Measurements from ENCODE around the gene WDR7. TPM values are rescaled to one million over a fixed set of nuclear protein-coding genes. Genes with fewer than 3 reads are reported as not detected.
"Not testable (repeated sequence)": the region's sequence is repeated elsewhere in the genome, so short reads cannot be mapped to it uniquely, and the experiment has no call there.

The WDR7 gene
- total RNA-seq, 2 donors from 2014 or later = 23.2 to 29.1 TPM

DNA sequence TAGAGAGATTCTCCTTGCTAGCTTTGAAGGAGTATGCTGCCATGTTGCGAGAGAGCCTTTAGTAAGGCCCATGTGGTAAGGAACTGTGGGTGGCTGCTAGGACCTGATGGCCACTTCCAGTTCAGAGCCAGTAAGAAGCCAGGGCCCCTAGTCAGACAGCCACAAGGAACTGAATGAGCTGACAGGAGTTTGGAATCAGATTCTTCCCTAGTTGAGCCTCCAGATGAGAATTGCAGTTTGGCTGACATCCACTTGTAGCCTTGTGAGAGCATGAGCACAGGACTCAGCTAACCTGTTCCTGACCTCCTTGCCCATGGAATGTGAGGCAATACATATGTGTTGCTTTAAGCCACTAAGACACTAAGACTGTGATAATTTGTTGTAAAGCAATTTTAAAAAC lies 1.2 kb upstream of the WDR7 start:
- DNase-seq = no peak
- intact Hi-C loops (cut with DNase I) = no loop called here

GRCh38 chr18:56651771-56652092 lies 573 bp downstream of the WDR7 start:
- ATAC-seq = peak in 1 of 2 donors; percentile 10
- DNase-seq = no peak
- intact Hi-C loops (cut with DNase I) = no loop called here

More for the DNA sequence above, 1.2 kb upstream of the WDR7 start:
- no peak for ATAC-seq

DNA sequence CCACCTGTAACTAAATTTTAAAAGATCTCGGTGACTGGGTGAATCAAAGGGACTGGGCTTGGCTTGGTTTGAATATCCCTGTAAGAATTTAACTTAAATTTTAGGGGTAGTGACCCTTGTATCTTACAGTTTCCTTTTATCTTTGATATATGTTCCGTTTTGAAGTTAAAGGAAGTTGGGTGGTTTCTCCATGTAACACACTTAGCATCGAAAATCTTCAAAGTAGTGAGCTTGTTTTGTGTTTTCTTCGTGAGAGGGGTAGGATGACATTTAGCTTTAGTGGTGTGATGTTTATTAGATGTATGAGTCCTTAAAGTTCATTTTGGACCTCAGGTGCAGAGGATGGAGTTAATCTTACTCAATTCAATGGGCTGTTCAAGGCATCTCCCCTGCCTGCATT lies 1.6 kb downstream of the WDR7 start:
- intact Hi-C loops (cut with DNase I) = no loop called here
- ATAC-seq (no peak), DNase-seq (no peak)

DNA sequence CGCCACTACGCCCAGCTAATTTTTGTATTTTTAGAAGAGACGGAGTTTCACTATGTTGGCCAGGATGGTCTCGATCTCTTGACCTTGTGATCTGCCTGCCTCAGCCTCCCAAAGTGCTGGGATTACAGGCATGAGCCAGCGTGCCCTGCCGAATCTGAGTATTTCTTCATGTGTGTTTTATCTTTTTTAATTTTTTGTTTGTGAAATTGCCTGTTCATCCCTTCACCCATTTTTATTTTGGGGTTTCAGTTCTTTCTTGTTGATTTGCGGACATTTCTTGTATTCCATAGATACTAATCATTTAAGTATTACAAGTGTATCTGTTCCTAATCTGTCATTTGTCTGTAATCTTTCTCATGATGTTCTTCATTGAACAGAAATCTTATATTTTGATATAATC lies 3.1 kb downstream of the WDR7 start:
- ATAC-seq; intact Hi-C loops (cut with DNase I); DNase-seq: not testable (repeated sequence)

- DNase-seq (no peak), ATAC-seq (no peak)
- intact Hi-C loops (cut with DNase I) = no loop called here
Measured at GRCh38 chr18:56658261-56658660, 7.1 kb downstream of the WDR7 start.

DNA sequence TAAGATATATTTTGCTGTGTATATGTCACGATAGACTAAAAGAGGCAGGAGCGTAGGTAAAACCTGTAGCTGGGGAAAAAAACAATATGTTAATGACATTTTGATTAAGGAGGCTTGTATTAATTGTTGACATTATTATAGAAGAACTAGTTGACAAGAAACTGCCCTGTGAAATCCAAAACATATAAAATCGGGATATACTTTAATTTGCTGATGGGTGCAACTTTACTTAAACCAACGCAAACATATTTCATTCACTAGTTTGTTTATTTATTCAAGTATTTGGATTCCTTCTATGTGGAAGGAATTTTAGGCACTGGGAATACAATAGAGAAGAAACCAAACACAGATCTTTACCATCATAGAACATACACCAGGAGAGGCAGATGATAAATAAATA lies 8.0 kb downstream of the WDR7 start:
- no peak for ATAC-seq
- intact Hi-C loops (cut with DNase I) = no loop called here
- no peak for DNase-seq

GRCh38 chr18:56660655-56661054 lies 9.5 kb downstream of the WDR7 start:
- intact Hi-C loops (cut with DNase I) = no loop called here
- no peak for ATAC-seq
- no peak for DNase-seq

DNA sequence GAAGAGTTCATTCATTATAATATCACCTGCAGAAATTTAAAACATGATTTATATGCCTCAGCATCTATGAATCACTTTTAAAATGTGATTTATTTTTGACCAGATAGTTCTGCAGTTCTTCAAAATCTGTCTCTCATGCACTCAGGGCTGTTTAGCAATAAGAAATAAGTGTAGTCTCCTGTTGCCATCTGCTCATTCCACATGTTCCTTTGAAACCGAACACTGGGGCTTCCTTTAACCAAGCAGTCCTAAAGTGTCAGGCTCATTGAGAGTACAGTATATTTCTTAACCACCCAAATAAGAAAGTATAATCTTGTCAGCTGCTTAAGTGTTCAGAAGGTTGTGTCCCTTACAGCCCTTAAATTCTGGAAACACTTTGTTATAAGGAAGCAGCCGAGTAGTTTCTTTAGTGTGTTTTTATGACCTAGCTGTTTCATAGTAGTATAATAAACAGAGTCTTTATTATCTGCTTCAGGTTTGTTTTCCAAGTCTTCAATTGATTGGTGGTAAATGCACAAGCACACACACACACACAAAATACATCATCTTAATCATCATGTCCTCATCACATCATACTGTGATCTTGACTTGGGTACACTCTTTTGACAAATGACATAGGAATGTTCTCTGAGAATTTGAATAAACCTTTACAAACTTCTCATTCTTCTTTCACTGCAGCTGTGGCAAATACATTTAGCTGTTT lies 10.4 kb downstream of the WDR7 start:
- no peak for DNase-seq
- intact Hi-C loops (cut with DNase I) = no loop called here
- ATAC-seq = no peak

DNA sequence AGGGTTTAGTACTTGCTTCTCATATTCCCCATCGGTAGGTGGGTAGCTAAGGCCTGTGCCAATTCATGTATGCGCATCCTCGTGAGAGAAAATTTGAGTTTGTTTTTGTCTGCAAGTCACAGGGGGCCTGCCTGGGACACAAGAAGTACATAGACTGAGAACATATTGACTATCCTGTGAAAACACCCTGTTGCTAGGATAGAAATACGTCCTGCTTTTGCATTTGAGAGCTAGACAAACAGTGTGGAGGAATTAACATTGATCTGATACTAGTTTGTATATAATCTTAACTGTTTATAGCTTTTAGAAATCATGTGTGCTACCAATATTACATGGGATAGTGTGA lies 10.9 kb downstream of the WDR7 start:
- intact Hi-C loops (cut with DNase I) = no loop called here
- ATAC-seq = no peak
- no peak for DNase-seq

DNA sequence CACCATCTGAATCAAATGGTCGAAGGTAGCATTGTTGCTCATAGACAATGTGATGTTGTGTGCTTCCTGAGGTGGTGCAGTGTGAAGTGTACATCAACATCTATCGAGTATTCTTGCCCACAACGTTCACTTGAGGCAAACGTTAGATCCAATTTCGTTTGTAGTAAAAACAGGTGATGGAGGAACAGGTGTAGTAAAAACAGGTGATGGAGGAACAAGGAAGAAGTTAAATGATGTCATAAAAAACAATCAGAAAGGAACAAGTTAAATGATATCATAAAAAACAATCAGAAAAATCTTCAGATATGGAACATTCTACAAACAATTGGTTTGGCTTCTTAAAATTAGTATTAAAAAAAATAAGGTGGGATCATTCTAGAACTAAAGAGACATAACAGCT lies 11.3 kb downstream of the WDR7 start:
- no peak for ATAC-seq
- intact Hi-C loops (cut with DNase I) = no loop called here
- DNase-seq = no peak

DNA sequence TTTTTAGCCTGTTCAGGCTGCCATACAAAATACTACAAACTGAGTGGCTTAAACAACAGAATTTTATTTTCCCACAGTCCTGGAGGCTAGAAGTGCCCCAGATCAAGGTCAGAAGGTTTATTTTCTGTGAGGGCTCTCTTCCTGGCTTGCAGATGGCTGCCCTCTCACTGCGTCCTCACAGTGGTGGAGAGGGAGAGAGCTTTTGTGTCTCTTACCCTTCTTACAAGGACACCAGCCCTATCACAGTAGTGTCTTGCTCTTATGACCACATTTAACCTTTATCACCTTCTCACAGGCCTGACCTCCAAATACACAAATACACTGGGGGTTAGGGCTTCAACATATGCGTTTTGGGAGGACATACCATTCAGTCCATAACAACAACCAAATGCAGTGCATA lies 11.7 kb downstream of the WDR7 start:
- ATAC-seq = no peak
- DNase-seq = no peak
- intact Hi-C loops (cut with DNase I) = no loop called here

DNA sequence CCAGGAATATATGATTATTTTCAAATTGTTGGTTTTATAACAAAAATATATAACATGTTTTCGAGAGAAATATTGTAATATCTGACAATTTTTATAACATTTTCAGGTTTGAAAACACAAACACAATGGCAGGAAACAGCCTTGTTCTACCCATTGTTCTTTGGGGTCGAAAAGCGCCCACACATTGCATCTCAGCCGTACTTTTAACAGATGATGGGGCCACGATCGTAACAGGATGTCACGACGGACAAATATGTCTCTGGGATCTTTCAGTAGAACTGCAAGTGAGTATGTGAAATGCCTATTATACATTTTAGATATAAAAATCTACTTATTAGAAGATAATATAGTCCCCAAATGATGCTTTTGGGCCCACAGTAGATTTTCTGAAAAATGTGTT lies 21.2 kb downstream of the WDR7 start:
- ATAC-seq (no peak), DNase-seq (no peak)
- intact Hi-C loops (cut with DNase I) = no loop called here

DNA sequence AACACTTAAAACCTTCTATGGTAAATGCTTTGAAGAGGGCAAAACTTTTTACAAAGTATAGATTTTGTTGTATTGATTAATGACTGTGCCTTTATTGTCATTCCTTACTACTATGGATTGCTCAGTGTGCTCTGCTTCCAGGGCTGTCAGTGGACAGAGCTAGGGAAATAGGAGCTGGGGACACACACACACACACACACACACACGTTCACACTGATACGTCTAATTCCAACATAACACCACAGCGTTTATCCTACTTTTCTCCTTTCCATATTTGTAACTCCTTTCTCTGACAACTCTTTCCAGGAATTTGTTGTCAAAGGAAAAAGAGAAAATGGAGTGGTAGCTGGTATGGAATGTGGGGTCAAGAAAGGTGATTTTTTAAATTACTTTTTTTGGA lies 21.8 kb downstream of the WDR7 start:
- DNase-seq (no peak), ATAC-seq (no peak)
- intact Hi-C loops (cut with DNase I) = no loop called here

DNA sequence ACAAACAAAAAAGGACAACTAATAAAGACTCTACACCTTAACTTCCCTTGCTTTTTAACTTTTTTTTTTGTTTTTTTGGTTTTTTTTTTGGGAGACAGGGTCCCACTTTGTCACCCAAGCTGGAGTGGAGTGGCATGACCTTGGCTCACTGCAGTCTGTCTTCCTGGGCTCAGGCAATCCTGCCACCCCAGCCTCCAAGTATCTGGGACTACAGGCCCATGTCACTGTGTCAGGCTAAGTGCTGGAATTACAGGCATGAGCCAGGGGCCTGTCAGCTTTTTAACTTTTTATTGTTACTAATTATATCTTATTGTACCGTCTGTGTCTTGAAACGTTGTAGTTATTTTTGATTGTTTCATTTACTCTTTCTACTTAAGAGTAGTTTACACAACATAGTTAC lies 25.5 kb downstream of the WDR7 start:
- ATAC-seq (peak; percentile 55 to 67), DNase-seq (no peak)
- intact Hi-C loops (cut with DNase I) = no loop called here

DNA sequence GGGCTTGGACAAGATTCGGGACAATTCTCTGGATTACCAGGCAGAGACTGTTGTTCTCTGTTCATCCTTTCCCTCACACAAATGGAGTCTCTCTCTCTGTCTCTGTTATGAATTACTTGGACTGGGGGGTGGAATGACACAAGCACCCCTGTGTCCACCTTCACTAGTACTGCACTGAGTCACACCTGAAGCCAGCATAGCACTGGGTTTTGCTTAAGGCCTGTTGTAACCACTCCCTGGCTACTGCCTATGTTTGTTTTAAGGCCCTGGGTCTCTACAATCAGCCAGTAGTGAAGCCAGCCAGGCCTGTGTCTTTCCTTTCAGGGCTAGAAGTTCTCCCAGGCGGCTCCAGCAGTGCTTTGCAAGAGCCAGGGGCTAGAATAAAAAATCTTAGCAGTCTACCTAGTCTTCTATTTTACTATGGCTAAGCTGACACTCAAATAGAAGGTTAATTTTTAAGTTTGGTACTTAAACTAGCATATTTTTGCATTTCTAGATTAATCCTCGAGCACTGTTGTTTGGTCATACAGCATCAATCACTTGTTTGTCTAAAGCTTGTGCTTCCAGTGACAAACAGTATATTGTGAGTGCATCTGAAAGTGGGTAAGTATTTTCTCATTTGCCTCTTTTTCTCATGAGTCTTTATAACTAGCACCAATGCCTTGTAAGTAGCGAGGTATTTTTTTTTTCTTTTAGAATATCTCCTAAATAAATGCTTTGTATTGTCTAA lies 27.8 kb downstream of the WDR7 start:
- no peak for ATAC-seq
- intact Hi-C loops (cut with DNase I) = no loop called here
- DNase-seq = no peak

- intact Hi-C loops (cut with DNase I) = no loop called here
- ATAC-seq (no peak), DNase-seq (no peak)
Measured at GRCh38 chr18:56684277-56684676, 33.1 kb downstream of the WDR7 start.

- no peak for DNase-seq
- ATAC-seq = no peak
- intact Hi-C loops (cut with DNase I) = no loop called here
Measured at GRCh38 chr18:56691530-56691929, 40.4 kb downstream of the WDR7 start.

- no peak for DNase-seq
- ATAC-seq = no peak
- intact Hi-C loops (cut with DNase I) = no loop called here
Measured at GRCh38 chr18:56696966-56697365, 45.8 kb downstream of the WDR7 start.

DNA sequence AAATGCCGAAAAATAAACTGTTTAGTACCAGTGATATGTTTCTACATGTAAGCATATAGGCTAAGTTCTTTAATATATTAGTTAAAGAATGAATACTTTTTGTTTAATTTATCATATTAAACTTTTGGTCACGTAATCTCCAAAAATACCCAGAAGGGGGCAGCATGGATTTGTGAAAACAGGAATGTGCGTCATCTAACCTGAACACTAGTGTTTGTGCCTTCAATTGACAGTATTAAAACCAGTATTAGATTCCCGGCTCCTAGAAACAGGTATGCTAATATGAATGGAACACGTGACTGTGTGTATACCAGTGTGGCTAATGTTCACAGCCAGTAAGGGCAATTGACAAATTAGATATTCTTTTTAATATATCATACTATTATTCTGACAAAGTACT lies 51.8 kb downstream of the WDR7 start:
- intact Hi-C loops (cut with DNase I) = loop anchor here in 1 of 2 donors (10.0 kb wide), 1 partner anchor 862 kb away; no protein-coding TSS in a partner anchor
- ATAC-seq (no peak), DNase-seq (no peak)

DNA sequence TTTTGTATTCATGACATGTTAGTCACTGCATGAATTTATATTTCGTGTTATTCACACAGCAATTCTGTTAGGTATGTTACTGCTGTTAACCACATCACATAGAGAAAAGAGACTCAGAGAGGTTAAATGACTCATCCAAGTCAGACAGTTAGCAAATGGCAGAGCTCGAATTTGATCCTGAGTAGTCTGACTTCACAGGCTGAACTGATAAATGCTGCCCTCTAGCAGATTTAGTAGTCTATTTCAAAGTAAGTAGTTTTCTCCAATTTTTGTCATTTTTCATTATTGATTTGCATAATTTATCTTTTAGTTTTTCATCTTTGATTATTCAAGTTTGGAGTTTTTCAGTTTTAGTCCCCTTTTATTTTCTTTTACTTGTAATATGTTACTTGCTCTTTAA lies 58.3 kb downstream of the WDR7 start:
- intact Hi-C loops (cut with DNase I) = loop anchor here in 1 of 2 donors (10.0 kb wide), 1 partner anchor 855 kb away; no protein-coding TSS in a partner anchor
- peak in 1 of 2 donors; percentile 62 for ATAC-seq

More for the DNA sequence above, 58.3 kb downstream of the WDR7 start:
- DNase-seq = no peak

Measured in left cardiac atrium (tissue), 4 donors.